RWPE2 (cell line): Measurements from ENCODE around the gene PAPLN.

Experiments
- ATAC-seq: fragments of 200-7000 bp; cut with Tn5 transposase; 3 replicates; pipeline ENCODE4 v1.9.1; 2021; ENCODE audit warnings: low read depth
- DNase-seq: peaks from one replicate; pipeline ENCODE4 v3.0.0-alpha.2; 2020; ENCODE audit warnings: low spot score
- H3K27ac ChIP-seq: fragments of 450-650 bp; 2 replicates; pipeline ENCODE4 v1.5.1; 2017; ENCODE audit warnings: mild to moderate bottlenecking; ENCODE audit not compliant: poor library complexity, severe bottlenecking
- H3K27me3 ChIP-seq: fragments of 250-450 bp; sonication (Bioruptor Pico); 2 replicates; pipeline ENCODE4 v1.5.1; 2021; ENCODE audit warnings: mild to moderate bottlenecking, moderate library complexity; ENCODE audit not compliant: insufficient read depth, poor library complexity, severe bottlenecking
- H3K36me3 ChIP-seq: fragments of 250-450 bp; sonication (Bioruptor Pico); 2 replicates; pipeline ENCODE4 v1.5.1; 2020; ENCODE audit warnings: low read depth, mild to moderate bottlenecking, moderate library complexity
- H3K4me1 ChIP-seq: fragments of 250-450 bp; sonication (Bioruptor Pico); 2 replicates; pipeline ENCODE4 v1.5.1; 2021; ENCODE audit warnings: mild to moderate bottlenecking, moderate library complexity; ENCODE audit not compliant: insufficient read depth, poor library complexity, severe bottlenecking
- H3K4me3 ChIP-seq: fragments of 250-450 bp; sonication (Bioruptor Pico); 2 replicates; pipeline ENCODE4 v1.5.1; 2021; ENCODE audit warnings: mild to moderate bottlenecking, moderate library complexity; ENCODE audit not compliant: severe bottlenecking
- H3K9me3 ChIP-seq: fragments of 250-450 bp; sonication (Bioruptor Pico); 2 replicates; pipeline ENCODE4 v1.5.1; 2021; ENCODE audit warnings: mild to moderate bottlenecking, moderate library complexity; ENCODE audit not compliant: severe bottlenecking
- TF ChIP-seq, protein P1 (sequence below): fragments of 450-650 bp; IDR thresholded peaks from one replicate; pipeline ENCODE4 v1.5.1; 2017; ENCODE audit warnings: mild to moderate bottlenecking, moderate library complexity; ENCODE audit not compliant: poor library complexity, severe bottlenecking

Gene PAPLN

DNA sequence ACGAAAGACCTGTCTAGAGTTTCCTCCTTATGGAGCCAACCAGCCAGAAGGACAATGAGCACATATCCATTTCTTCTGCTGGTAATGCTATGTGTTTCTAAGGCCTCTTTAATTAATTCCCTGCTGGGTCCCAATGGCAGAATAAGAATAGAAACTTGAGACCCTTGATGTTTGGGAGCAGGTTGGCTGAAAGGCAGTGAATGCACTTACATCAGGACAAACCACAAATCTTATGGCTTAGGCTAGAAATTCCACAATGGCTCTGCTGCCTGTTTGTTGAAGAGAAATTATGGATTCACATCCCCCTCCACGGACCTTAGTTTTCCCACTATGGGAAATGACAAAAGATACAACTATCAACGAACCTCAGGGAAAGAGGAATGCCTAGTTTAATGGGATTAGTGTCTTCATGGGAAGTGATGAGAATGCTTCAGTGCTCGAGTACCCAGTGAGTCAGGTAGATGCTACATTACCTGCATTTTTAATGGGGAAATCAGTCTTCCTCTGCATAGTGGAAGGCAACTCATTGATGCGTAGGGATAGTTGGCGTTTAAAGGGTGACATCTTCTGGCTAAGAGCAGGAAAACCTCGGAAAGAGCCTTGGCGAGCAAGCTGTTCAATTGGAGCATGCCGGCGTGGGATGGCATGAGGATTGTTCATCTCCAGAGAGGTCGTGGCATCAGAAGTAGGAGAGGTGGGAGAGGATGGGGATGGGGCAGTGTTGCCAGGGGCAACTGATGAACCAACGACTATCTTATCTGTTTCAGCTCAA is 46.5 kb downstream of the PAPLN start:
- Histone ChIP-seq H3K4me1 (no peaks in the 10 kb centered on the region), H3K4me3 (no peak overlapping the region), H3K27ac (no peak overlapping the region), H3K9me3 (no peaks in the 10 kb centered on the region), H3K36me3 (peaks cover 78% of the 10 kb centered on the region), H3K27me3 (no peaks in the 10 kb centered on the region)
- peak; percentile 21; the same call in 1 of the 3 replicates for ATAC-seq
- TF ChIP-seq, protein P1, sequence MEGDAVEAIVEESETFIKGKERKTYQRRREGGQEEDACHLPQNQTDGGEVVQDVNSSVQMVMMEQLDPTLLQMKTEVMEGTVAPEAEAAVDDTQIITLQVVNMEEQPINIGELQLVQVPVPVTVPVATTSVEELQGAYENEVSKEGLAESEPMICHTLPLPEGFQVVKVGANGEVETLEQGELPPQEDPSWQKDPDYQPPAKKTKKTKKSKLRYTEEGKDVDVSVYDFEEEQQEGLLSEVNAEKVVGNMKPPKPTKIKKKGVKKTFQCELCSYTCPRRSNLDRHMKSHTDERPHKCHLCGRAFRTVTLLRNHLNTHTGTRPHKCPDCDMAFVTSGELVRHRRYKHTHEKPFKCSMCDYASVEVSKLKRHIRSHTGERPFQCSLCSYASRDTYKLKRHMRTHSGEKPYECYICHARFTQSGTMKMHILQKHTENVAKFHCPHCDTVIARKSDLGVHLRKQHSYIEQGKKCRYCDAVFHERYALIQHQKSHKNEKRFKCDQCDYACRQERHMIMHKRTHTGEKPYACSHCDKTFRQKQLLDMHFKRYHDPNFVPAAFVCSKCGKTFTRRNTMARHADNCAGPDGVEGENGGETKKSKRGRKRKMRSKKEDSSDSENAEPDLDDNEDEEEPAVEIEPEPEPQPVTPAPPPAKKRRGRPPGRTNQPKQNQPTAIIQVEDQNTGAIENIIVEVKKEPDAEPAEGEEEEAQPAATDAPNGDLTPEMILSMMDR = peak; percentile 31
- DNase-seq = no peak

GRCh38 chr14:73285979-73286378 is 48.7 kb downstream of the PAPLN start:
- Histone ChIP-seq H3K4me3 (no peak overlapping the region), H3K36me3 (peaks cover 76% of the 10 kb centered on the region), H3K27ac (no peak overlapping the region), H3K27me3 (no peaks in the 10 kb centered on the region), H3K4me1 (no peaks in the 10 kb centered on the region), H3K9me3 (no peaks in the 10 kb centered on the region)
- TF ChIP-seq, protein P1 = no peak
- DNase-seq (no peak), ATAC-seq (no peak)

DNA sequence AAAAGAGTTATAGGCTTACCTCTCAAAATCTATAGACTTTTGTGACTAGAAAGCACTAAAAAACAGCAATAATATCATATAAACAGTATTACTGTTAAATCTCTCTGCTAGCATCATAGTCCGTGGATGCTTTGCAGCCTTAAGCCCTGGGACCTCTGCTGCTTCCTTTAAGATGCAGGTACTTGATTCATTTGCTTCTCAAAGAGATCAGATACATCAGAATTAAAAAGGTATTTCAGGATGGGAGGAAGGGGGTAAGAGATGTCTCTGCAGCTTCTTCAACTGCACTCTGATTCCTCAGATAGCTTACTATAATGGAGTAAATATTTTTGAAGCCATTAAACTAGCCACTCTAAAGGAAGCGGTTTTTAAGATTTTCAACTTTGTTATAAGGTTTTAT is 49.3 kb downstream of the PAPLN start:
- peaks cover 70% of the 10 kb centered on the region for H3K36me3 ChIP-seq
- H3K9me3 ChIP-seq = no peaks in the 10 kb centered on the region
- no peaks in the 10 kb centered on the region for H3K27me3 ChIP-seq
- H3K4me1 ChIP-seq = no peaks in the 10 kb centered on the region
- DNase-seq (no peak), ATAC-seq (no peak)
- H3K4me3 ChIP-seq = no peak overlapping the region
- TF ChIP-seq, protein P1 = no peak
- H3K27ac ChIP-seq = no peak overlapping the region

- TF ChIP-seq, protein P1 = no peak
- H3K27ac ChIP-seq = no peak overlapping the region
- H3K4me1 ChIP-seq = no peaks in the 10 kb centered on the region
Measured at GRCh38 chr14:73287071-73287470, 49.8 kb downstream of the PAPLN start.

DNA sequence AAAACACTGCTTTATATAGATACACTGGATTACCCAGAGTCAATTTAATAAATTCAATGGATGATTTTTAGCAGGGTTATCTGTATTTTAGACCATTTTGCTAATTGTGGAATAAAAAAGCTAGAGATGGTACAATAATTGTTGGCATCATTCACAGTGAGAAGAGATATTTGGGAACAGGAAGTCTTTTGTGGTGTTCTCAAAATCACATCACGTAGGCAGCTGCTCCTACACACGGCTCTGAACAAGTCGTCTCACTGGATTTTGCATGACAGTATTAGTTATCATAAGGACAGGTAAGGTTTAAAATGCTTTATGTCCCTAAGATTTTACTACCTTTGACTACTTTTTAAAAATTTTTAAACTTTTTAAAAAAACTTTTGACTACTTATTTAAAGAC is 52.0 kb downstream of the PAPLN start:
- no peaks in the 10 kb centered on the region for H3K27me3 ChIP-seq
- H3K36me3 ChIP-seq = peaks cover 66% of the 10 kb centered on the region
- no peak overlapping the region for H3K4me3 ChIP-seq
- TF ChIP-seq, protein P1 = no peak
- no peak overlapping the region for H3K27ac ChIP-seq
- no peak for ATAC-seq
- no peaks in the 10 kb centered on the region for H3K4me1 ChIP-seq
- DNase-seq = no peak
- no peaks in the 10 kb centered on the region for H3K9me3 ChIP-seq

More at GRCh38 chr14:73287071-73287470, 49.8 kb downstream of the PAPLN start:
- Histone ChIP-seq H3K9me3 (no peaks in the 10 kb centered on the region), H3K27me3 (no peaks in the 10 kb centered on the region), H3K4me3 (no peak overlapping the region), H3K36me3 (peaks cover 70% of the 10 kb centered on the region)
- DNase-seq (no peak), ATAC-seq (no peak)
